SK-N-SH (cell line): ENCODE measurements around the gene SLC12A9. TPM values are rescaled to one million over a fixed set of nuclear protein-coding genes. Genes with fewer than 3 reads are reported as not detected.

Source experiments
- CTCF ChIA-PET: fragments of 300-600, 350-600 bp; formaldehyde crosslinking; extraction: SDS; loops from one replicate; lab custom pipeline; 2021; lab: Yijun Ruan, JAX
- POLR2A ChIA-PET: fragments of 350-600 bp; sonication (Branson Sonifier 250); formaldehyde crosslinking; extraction: SDS; loops from one replicate; lab custom pipeline; 2020; ENCODE audit warnings: antibody characterized with exemption, inconsistent platforms; lab: Yijun Ruan, JAX
- DNase-seq: peaks from one replicate; pipeline ENCODE4 v3.0.0; 2012
- H2AFZ ChIP-seq: fragments of 200-600 bp; sonication (generic); 2 replicates; pipeline ENCODE4 v1.8.1; 2016; ENCODE audit warnings: antibody characterized with exemption, mild to moderate bottlenecking, low read depth
- H3F3A ChIP-seq: fragments of 200-600 bp; sonication (generic); replicated peaks from 2 replicates; pipeline ENCODE3; 2016; ENCODE audit warnings: antibody characterized with exemption, mild to moderate bottlenecking; ENCODE audit not compliant: insufficient read depth
- H3K27ac ChIP-seq, 2 experiments: fragments of 200-500 bp in 1 of 2; fragments of 200-600 bp in 1 of 2; sonication (Bioruptor generic) in 1 of 2; sonication (generic), shearing (Covaris generic) in 1 of 2; 2 replicates each; pipeline versions ENCODE4 v1.5.1 to v1.6.1; 2014 to 2016; ENCODE audit warnings: low read depth in 2 of 2, inconsistent platforms in 1 of 2, low read length in 1 of 2, mild to moderate bottlenecking in 1 of 2, mixed read lengths in 1 of 2
- H3K27me3 ChIP-seq: fragments of 200-600 bp; sonication (generic), shearing (Covaris generic); 2 replicates; pipeline ENCODE4 v1.6.1; 2016; ENCODE audit warnings: mixed run types; ENCODE audit not compliant: insufficient read depth
- H3K36me3 ChIP-seq, 2 experiments: fragments of 200-500 bp in 1 of 2; fragments of 200-600 bp in 1 of 2; sonication (Bioruptor generic) in 1 of 2; sonication (generic) in 1 of 2; replicated peaks in 1 of 2; 2 replicates each; pipeline versions ENCODE3 to v1.5.1; 2014 to 2016; ENCODE audit warnings: low read length in 1 of 2, mild to moderate bottlenecking in 1 of 2; ENCODE audit not compliant: insufficient read depth in 2 of 2, control insufficient read depth in 1 of 2
- H3K4me1 ChIP-seq, 2 experiments: fragments of 200-500 bp in 1 of 2; fragments of 200-600 bp in 1 of 2; sonication (Bioruptor generic) in 1 of 2; sonication (generic), shearing (Covaris generic) in 1 of 2; 2 replicates each; pipeline versions ENCODE4 v1.5.1 to v1.6.1; 2014 to 2016; ENCODE audit warnings: low read depth in 1 of 2, low read length in 1 of 2, mixed run types in 1 of 2; ENCODE audit not compliant: insufficient read depth in 2 of 2, control insufficient read depth in 1 of 2
- H3K4me2 ChIP-seq: fragments of 200-600 bp; sonication (generic), shearing (Covaris generic); 2 replicates; pipeline ENCODE4 v1.6.1; 2017; ENCODE audit warnings: mixed run types
- H3K4me3 ChIP-seq, 2 experiments: fragments of 200-500 bp in 1 of 2; fragments of 200-600 bp in 1 of 2; sonication (Bioruptor generic) in 1 of 2; sonication (generic), shearing (Covaris generic) in 1 of 2; 2 replicates each; pipeline versions ENCODE4 v1.5.1 to v1.8.1; 2014 to 2016; ENCODE audit warnings: low read depth in 2 of 2, inconsistent platforms in 1 of 2, low read length in 1 of 2, mild to moderate bottlenecking in 1 of 2, mixed read lengths in 1 of 2, moderate library complexity in 1 of 2
- H3K79me2 ChIP-seq: fragments of 200-600 bp; sonication (generic); 2 replicates; pipeline ENCODE4 v1.8.1; 2017; ENCODE audit warnings: mild to moderate bottlenecking; ENCODE audit not compliant: insufficient read depth
- H3K9ac ChIP-seq: fragments of 200-600 bp; sonication (generic); 2 replicates; pipeline ENCODE4 v1.6.1; 2017; ENCODE audit warnings: mixed run types
- H3K9me2 ChIP-seq: fragments of 200-600 bp; sonication (generic); 2 replicates; pipeline ENCODE4 v1.6.1; 2017; ENCODE audit warnings: mixed run types
- H3K9me3 ChIP-seq: fragments of 200-600 bp; sonication (generic); 2 replicates; pipeline ENCODE4 v1.6.1; 2017; ENCODE audit warnings: mixed run types, mild to moderate bottlenecking, moderate library complexity
- H4K20me1 ChIP-seq: fragments of 200-600 bp; sonication (generic); 2 replicates; pipeline ENCODE4 v1.6.1; 2017; ENCODE audit warnings: mild to moderate bottlenecking, mixed run types; ENCODE audit not compliant: insufficient read depth
- CTCF ChIP-seq: fragments of 200-600 bp; sonication (generic); IDR thresholded peaks from 2 replicates; pipeline ENCODE4 v1.6.1; 2017; ENCODE audit warnings: antibody characterized with exemption, mild to moderate bottlenecking, moderate library complexity
- ELF1 ChIP-seq: IDR thresholded peaks from 2 replicates; pipeline ENCODE4 v1.4.0; 2012
- EP300 ChIP-seq, 2 experiments: IDR thresholded peaks; 2 replicates each; pipeline versions ENCODE4 v1.4.0 to v1.6.1; 2012; ENCODE audit warnings: borderline replicate concordance in 1 of 2, low read depth in 1 of 2, low read length in 1 of 2
- EZH2phosphoT487 ChIP-seq: fragments of 200-600 bp; sonication (generic); IDR thresholded peaks from 2 replicates; pipeline ENCODE4 v1.6.1; 2017; ENCODE audit warnings: low read depth, mixed run types, mild to moderate bottlenecking, antibody characterized with exemption, moderate library complexity, borderline replicate concordance
- FOSL2 ChIP-seq: IDR thresholded peaks from 2 replicates; pipeline ENCODE4 v1.4.0; 2012; ENCODE audit warnings: low read depth, mild to moderate bottlenecking, moderate library complexity, borderline replicate concordance
- FOXJ3 ChIP-seq: sonication (generic); formaldehyde crosslinking; IDR thresholded peaks from 2 replicates; pipeline ENCODE4 v1.5.1; 2020; ENCODE audit warnings: mild to moderate bottlenecking, missing genetic modification reagents
- GATA2 ChIP-seq: sonication (generic); formaldehyde crosslinking; IDR thresholded peaks from 2 replicates; pipeline ENCODE4 v1.5.0; 2020; ENCODE audit warnings: mild to moderate bottlenecking, missing genetic modification reagents
- JUND ChIP-seq: IDR thresholded peaks from 2 replicates; pipeline ENCODE4 v1.4.0; 2012
- MEF2A ChIP-seq: IDR thresholded peaks from 2 replicates; pipeline ENCODE4 v1.4.0; 2012; ENCODE audit warnings: low read depth, borderline replicate concordance
- POLR2AphosphoS5 ChIP-seq: IDR thresholded peaks from 2 replicates; pipeline ENCODE4 v1.6.1; 2012; ENCODE audit warnings: low read depth, low read length
- RAD21 ChIP-seq: IDR thresholded peaks from 2 replicates; pipeline ENCODE4 v1.6.1; 2012; ENCODE audit warnings: mild to moderate bottlenecking, low read length
- RCOR1 ChIP-seq: fragments of 150-350 bp; IDR thresholded peaks from 2 replicates; pipeline ENCODE4 v1.6.1; 2017; ENCODE audit warnings: antibody characterized with exemption, low read length
- RFX5 ChIP-seq: IDR thresholded peaks from 2 replicates; pipeline ENCODE4 v1.6.1; 2012; ENCODE audit warnings: mild to moderate bottlenecking, improper control_type of control experiment, low read length
- TCF12 ChIP-seq: IDR thresholded peaks from 2 replicates; pipeline ENCODE4 v1.4.0; 2012
- YY1 ChIP-seq: IDR thresholded peaks from 2 replicates; pipeline ENCODE4 v1.4.0; 2012; ENCODE audit warnings: low read depth, mild to moderate bottlenecking
- WGBS: methylation state at CpG from one replicate; pipeline ENCODE4 v1.1.6; 2017; ENCODE audit warnings: low lambda C conversion rate; 5-methylcytosine and 5-hydroxymethylcytosine counted together
- polyA plus RNA-seq, 3 experiments: library from polyadenylated mRNA; depleted of rRNA; stranded (reverse); fragments of >200 nt; gene quantifications; 2 replicates each; pipeline ENCODE4 v1.2.3, GENCODE V29; 2012
- TF ChIP-seq, protein P1 (sequence below): fragments of 150-350 bp; IDR thresholded peaks from 2 replicates; pipeline ENCODE4 v1.6.1; 2016; ENCODE audit warnings: mild to moderate bottlenecking, low read depth, low read length
- TF ChIP-seq, protein P2 (sequence below): IDR thresholded peaks from 2 replicates; pipeline ENCODE4 v1.4.0; 2012; ENCODE audit warnings: low read depth

SLC12A9 gene
- polyA plus RNA-seq, 1 of the 3 experiments (the other 2 are of a cell fraction), result 29.7 TPM

GRCh38 chr7:100893910-100894721, 41.6 kb downstream of the SLC12A9 start:
- H4K20me1 ChIP-seq, result no peaks in the 10 kb centered on the region
- TF ChIP-seq RAD21 (no peak), RCOR1 (no peak), YY1 (no peak), GATA2 (CRISPR knock-in tag) (no peak; the same call in 1 of the 2 replicates), MEF2A (no peak), JUND (no peak), POLR2AphosphoS5 (no peak), RFX5 (no peak), TCF12 (no peak), FOXJ3 (CRISPR knock-in tag) (no peak), CTCF (no peak), EZH2phosphoT487 (no peak), ELF1 (no peak), FOSL2 (no peak), EP300 (IDR thresholded peaks at IDR 0.05; ENCODE audit: borderline replicate concordance in 1 of 2, low read depth in 1 of 2, low read length in 1 of 2) (no peak)
- TF ChIP-seq, protein P1, sequence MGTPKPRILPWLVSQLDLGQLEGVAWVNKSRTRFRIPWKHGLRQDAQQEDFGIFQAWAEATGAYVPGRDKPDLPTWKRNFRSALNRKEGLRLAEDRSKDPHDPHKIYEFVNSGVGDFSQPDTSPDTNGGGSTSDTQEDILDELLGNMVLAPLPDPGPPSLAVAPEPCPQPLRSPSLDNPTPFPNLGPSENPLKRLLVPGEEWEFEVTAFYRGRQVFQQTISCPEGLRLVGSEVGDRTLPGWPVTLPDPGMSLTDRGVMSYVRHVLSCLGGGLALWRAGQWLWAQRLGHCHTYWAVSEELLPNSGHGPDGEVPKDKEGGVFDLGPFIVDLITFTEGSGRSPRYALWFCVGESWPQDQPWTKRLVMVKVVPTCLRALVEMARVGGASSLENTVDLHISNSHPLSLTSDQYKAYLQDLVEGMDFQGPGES, result no peak
- TF ChIP-seq, protein P2, sequence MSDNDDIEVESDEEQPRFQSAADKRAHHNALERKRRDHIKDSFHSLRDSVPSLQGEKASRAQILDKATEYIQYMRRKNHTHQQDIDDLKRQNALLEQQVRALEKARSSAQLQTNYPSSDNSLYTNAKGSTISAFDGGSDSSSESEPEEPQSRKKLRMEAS, result no peak
- H3K79me2 ChIP-seq, result peaks cover 3% of the 10 kb centered on the region
- H3K9me2 ChIP-seq, result no peaks in the 10 kb centered on the region
- H3F3A ChIP-seq, result peaks cover 6% of the 10 kb centered on the region
- POLR2A ChIA-PET, result interaction anchor here (0.8 kb wide), 1 partner anchor 19 kb away, joined by 3 read pairs; the partner anchor contains the start of gene SRRT
- no peak overlapping the region for H2AFZ ChIP-seq
- peaks cover 7 to 23% of the 10 kb centered on the region in 2 experiments; a peak in 2 of 4 replicates for H3K4me1 ChIP-seq
- peak overlapping the region; percentile 99; the same call in 1 of the 2 replicates for H3K4me2 ChIP-seq
- H3K9me3 ChIP-seq, result no peaks in the 10 kb centered on the region
- CTCF ChIA-PET, result interaction anchor here (0.6 to 3.8 kb wide), 63 partner anchors 8 to 424 kb away, joined by 3 to 69 read pairs (median 4); partner anchors contain the start of genes MUC3A, PLOD3, SLC12A9 and SRRT
- H3K27me3 ChIP-seq, result peaks cover 30% of the 10 kb centered on the region
- no peak overlapping the region for H3K9ac ChIP-seq
- no peak overlapping the region for H3K27ac ChIP-seq
- no peaks in the 10 kb centered on the region for H3K36me3 ChIP-seq
- 81% methylated on average over 32 of the region's 40 CpGs for WGBS
- H3K4me3 ChIP-seq, result no peak overlapping the region; a peak in 1 of 4 replicates
- DNase-seq, result peak; percentile 36
